HEK293T (cell line): ENCODE results near the gene TENM3.

Experiments
- BHLHE40 ChIP-seq: fragments of 450-650 bp; IDR thresholded peaks from 2 replicates; pipeline ENCODE4 v1.6.1; 2016; ENCODE audit warnings: mild to moderate bottlenecking, moderate library complexity, borderline replicate concordance
- FOXA1 ChIP-seq: fragments of 450-650 bp; IDR thresholded peaks from 2 replicates; pipeline ENCODE4 v1.6.1; 2016; ENCODE audit warnings: mild to moderate bottlenecking
- FOXK2 ChIP-seq: fragments of 450-650 bp; IDR thresholded peaks from 2 replicates; pipeline ENCODE4 v1.6.1; 2016; ENCODE audit warnings: mild to moderate bottlenecking
- FOXM1 ChIP-seq: fragments of 450-650 bp; IDR thresholded peaks from 2 replicates; pipeline ENCODE4 v1.6.1; 2017; ENCODE audit warnings: mild to moderate bottlenecking, borderline replicate concordance
- SP1 ChIP-seq: fragments of 450-650 bp; IDR thresholded peaks from 2 replicates; pipeline ENCODE4 v1.6.1; 2017
- SUZ12 ChIP-seq: fragments of 450-650 bp; IDR thresholded peaks from 2 replicates; pipeline ENCODE4 v1.6.1; 2016; ENCODE audit warnings: mild to moderate bottlenecking
- ZNF384 ChIP-seq: fragments of 450-650 bp; IDR thresholded peaks from 2 replicates; pipeline ENCODE4 v1.6.1; 2016

DNA sequence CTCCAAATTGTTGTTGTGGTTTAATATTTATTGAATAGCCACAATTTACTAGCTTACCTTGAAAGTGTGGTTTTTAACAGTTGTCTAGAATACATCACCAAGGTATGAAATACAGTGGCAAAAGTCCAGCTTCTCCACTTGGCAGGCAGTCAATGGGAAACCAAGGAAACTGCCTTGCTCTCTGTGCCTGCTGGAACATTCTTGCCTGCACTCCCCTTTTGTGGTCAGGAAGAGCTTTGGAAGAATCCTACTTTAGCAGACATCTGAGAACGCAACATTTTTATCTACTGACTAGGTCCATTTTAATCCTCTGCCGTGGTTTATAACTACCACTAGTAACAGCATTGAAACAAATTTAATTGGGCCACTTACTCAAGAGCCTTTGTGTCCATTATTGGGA is 64.5 kb downstream of the TENM3 start:
- TF ChIP-seq SUZ12, result no peak
- no peak for TF ChIP-seq ZNF384
- TF ChIP-seq SP1, result no peak
- no peak for TF ChIP-seq FOXM1
- TF ChIP-seq FOXK2, result no peak
- no peak for TF ChIP-seq BHLHE40
- TF ChIP-seq FOXA1, result no peak
